Adrenal gland (tissue), 12 donors: ENCODE data around the gene FASTKD1. TPM values are rescaled to one million over a fixed set of nuclear protein-coding genes. Genes with fewer than 3 reads are reported as not detected.
"Not testable (repeated sequence)": the region's sequence is repeated elsewhere in the genome, so short reads cannot be mapped to it uniquely, and the experiment has no call there.

Experiments
- DNase-seq, 7 donors: peaks; one replicate each; pipeline ENCODE4 v3.0.0-alpha.2; 2019 to 2020
- H3K27ac ChIP-seq, 5 donors: fragments of 200-600 bp; sonication (generic) in 4 of 5; 1 replicate in 3 of 5; 2 replicates in 2 of 5; pipeline versions ENCODE4 v1.5.1 to v1.8.0; 2016 to 2020; ENCODE audit warnings: mild to moderate bottlenecking in 1 of 5
- H3K27me3 ChIP-seq: fragments of 200-600 bp; 2 replicates; pipeline ENCODE4 v1.8.0; 2021
- H3K36me3 ChIP-seq, 2 donors: fragments of 200-600 bp; replicated peaks in 1 of 2; 1 replicate in 1 of 2; 2 replicates in 1 of 2; pipeline versions ENCODE4 v1.5.1 to v1.8.0; 2018 to 2022
- H3K4me1 ChIP-seq, 2 donors: fragments of 200-600 bp; replicated peaks in 1 of 2; 1 replicate in 1 of 2; 2 replicates in 1 of 2; pipeline versions ENCODE4 v1.5.1 to v1.8.0; 2018 to 2021
- H3K4me3 ChIP-seq, 4 donors: fragments of 200-600 bp; sonication (generic) in 3 of 4; one replicate each; pipeline ENCODE4 v1.5.1; 2016 to 2018
- H3K9me3 ChIP-seq, 3 donors: fragments of 200-600 bp; sonication (generic) in 1 of 3; replicated peaks in 1 of 3; 1 replicate in 2 of 3; 2 replicates in 1 of 3; pipeline versions ENCODE4 v1.5.1 to v1.8.0; 2016 to 2021
- POLR2A ChIP-seq, 2 donors: fragments of 450-650 bp; IDR thresholded peaks; one replicate each; pipeline ENCODE4 v1.6.1; 2017; ENCODE audit warnings: antibody characterized with exemption in 2 of 2, mild to moderate bottlenecking in 2 of 2, moderate library complexity in 1 of 2
- WGBS, 4 donors: extraction: QIAGEN DNeasy Blood & Tissue Kit in 2 of 4; methylation state at CpG; one replicate each; pipeline versions ENCODE4 v1.1.5 to v1.1.7; 2013 to 2017; 5-methylcytosine and 5-hydroxymethylcytosine counted together
- intact Hi-C, 2 donors: fragments of 100-400 bp; cut with DNase I; formaldehyde crosslinking; loops; one replicate each; pipeline versions ENCODE4 v1.14.1 to v1.15.0; 2022 to 2023
- polyA plus RNA-seq, 3 donors: library from polyadenylated mRNA; stranded (reverse); fragments of 200-250 nt in 2 of 3; fragments of 350-450 nt in 1 of 3; fragmentation: Illumina TruSeq in 1 of 3; extraction: RNeasy Lipid Tissue Mini Kit (QIAGEN cat#74804) in 1 of 3; gene quantifications; one replicate each; pipeline ENCODE4 v1.2.3, GENCODE V29; 2013 to 2014
- total RNA-seq, 9 donors: library from RNA; depleted of rRNA in 4 of 9; stranded (reverse); fragments of >200 nt in 4 of 9; fragments of 120-200 nt in 1 of 9; fragmentation: NEBNext Ultra II Directional in 1 of 9; extraction: Animal tissue kit (Norgen Biotek cat#: 25700) in 1 of 9; gene quantifications; one replicate each; pipeline versions ENCODE4 v1.1.0 to v1.2.4, GENCODE V29; 2013 to 2023
- TF ChIP-seq, protein P1 (sequence below), 6 experiments: fragments of 450-650 bp in 4 of 6; fragments of 200-600 bp in 2 of 6; sonication (generic) in 1 of 6; IDR thresholded peaks; 1 replicate in 5 of 6; 2 replicates in 1 of 6; pipeline versions ENCODE4 v1.5.1 to v1.8.0; 2016 to 2021; ENCODE audit warnings: antibody characterized with exemption in 6 of 6, mild to moderate bottlenecking in 2 of 6, moderate library complexity in 1 of 6
- donor health status: healthy with polysubstance abuse.
- donor health status: Bipolar disorder and iron deficiency.
- donor health status: DM: yes; HTN: yes; CAD: no.
- donor health status: DM: no; HTN: no; CAD: no.
- donor health status: DM: no; HTN: no; CAD: no.
- donor health status: DM: yes; HTN: yes; CAD: no.

Gene FASTKD1
- total and polyA plus RNA-seq, 12 donors: 5.9 to 121 (median 20.9) TPM

DNA sequence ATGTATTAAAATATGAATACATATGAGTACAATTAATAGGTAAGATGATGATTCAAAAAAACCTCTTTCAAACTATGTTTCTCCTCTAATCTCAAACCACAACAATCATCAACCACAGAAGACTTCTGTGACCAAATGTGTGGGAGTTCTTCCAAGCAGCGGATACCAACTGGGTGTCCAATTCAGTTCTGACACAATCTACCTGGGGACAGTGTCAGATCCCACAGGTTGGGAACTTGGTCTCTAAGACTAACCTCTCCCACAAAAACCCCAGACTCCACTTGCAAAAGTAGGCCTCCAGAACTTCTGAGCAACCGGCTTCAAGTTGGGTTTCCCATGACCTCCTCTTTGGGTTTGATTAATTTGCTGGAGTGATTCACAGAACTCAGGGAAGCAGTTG lies 26.9 kb downstream of the FASTKD1 start:
- no peaks in the 10 kb centered on the region for H3K9me3 ChIP-seq
- no peak overlapping the region for H3K4me3 ChIP-seq
- TF ChIP-seq POLR2A (IDR thresholded peaks at IDR 0.05): no peak
- TF ChIP-seq, protein P1, sequence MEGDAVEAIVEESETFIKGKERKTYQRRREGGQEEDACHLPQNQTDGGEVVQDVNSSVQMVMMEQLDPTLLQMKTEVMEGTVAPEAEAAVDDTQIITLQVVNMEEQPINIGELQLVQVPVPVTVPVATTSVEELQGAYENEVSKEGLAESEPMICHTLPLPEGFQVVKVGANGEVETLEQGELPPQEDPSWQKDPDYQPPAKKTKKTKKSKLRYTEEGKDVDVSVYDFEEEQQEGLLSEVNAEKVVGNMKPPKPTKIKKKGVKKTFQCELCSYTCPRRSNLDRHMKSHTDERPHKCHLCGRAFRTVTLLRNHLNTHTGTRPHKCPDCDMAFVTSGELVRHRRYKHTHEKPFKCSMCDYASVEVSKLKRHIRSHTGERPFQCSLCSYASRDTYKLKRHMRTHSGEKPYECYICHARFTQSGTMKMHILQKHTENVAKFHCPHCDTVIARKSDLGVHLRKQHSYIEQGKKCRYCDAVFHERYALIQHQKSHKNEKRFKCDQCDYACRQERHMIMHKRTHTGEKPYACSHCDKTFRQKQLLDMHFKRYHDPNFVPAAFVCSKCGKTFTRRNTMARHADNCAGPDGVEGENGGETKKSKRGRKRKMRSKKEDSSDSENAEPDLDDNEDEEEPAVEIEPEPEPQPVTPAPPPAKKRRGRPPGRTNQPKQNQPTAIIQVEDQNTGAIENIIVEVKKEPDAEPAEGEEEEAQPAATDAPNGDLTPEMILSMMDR (IDR thresholded peaks at IDR 0.05): no peak
- H3K27ac ChIP-seq: no peak overlapping the region
- WGBS, 4 donors: 94 to 99% (median 95%) methylated on average over 2 of the region's 2 CpGs
- H3K4me1 ChIP-seq: no peaks in the 10 kb centered on the region
- intact Hi-C loops: no loop called here
- no peak for DNase-seq
- peaks cover 0 to 2% of the 10 kb centered on the region in 2 donors for H3K36me3 ChIP-seq
- no peaks in the 10 kb centered on the region for H3K27me3 ChIP-seq

DNA sequence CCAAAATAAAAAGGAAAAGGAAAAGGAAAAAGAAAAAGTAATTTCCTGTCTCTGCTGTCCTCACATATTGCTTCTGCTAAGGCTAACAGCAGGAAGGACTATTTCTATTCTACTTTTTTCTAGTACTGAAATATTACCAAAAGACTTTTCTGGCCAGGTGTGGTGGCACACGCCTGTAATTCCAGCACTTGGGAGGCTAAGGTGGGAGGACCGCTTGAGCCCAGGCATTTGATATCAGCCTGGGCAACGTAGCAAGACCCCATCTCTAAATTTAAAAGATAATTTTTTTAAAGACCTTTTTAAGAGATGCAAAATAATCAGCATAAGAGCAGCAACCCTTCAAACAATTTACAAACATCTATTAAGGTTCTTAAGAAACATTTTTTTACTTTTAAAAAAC lies 31.2 kb downstream of the FASTKD1 start:
- H3K36me3 ChIP-seq: no peaks in the 10 kb centered on the region
- 75 to 96% (median 94%) methylated on average over 3 of the region's 3 CpGs for WGBS, 4 donors
- intact Hi-C loops: no loop called here

DNA sequence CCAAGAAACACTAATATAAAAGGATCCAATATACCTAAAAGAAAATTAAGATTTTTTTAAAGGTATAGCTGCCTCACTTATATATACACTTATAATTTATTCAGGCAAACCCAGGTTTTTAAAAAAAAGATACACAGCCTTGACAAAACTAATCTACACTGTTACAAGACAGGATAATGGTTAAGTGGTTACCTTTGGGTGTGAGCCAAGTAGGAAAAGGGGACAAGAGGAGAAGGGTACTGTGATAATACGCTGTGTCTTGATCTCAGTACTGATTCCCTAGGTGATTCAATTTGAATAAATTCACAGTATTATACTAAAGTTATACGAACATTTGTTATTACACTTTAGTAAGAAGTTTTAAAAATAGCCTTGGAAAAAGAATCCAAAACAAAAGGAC lies 33.5 kb downstream of the FASTKD1 start:
- no peak for TF ChIP-seq POLR2A (IDR thresholded peaks at IDR 0.05)
- TF ChIP-seq, protein P1 (IDR thresholded peaks at IDR 0.05): no peak
- Histone ChIP-seq H3K4me1 (no peaks in the 10 kb centered on the region), H3K9me3 (no peaks in the 10 kb centered on the region), H3K27ac (no peak overlapping the region), H3K36me3 (no peaks in the 10 kb centered on the region), H3K4me3 (no peak overlapping the region), H3K27me3 (no peaks in the 10 kb centered on the region)
- no peak for DNase-seq
- WGBS, 4 donors: 85 to 90% (median 87%) methylated on average over 2 of the region's 2 CpGs
- intact Hi-C loops: no loop called here

More for the DNA sequence above, 31.2 kb downstream of the FASTKD1 start:
- no peak overlapping the region for H3K27ac ChIP-seq
- H3K4me1 ChIP-seq: no peaks in the 10 kb centered on the region
- H3K27me3 ChIP-seq: no peaks in the 10 kb centered on the region
- DNase-seq: no peak
- TF ChIP-seq, protein P1 (IDR thresholded peaks at IDR 0.05): no peak
- TF ChIP-seq POLR2A (IDR thresholded peaks at IDR 0.05): no peak
- no peaks in the 10 kb centered on the region for H3K9me3 ChIP-seq
- no peak overlapping the region for H3K4me3 ChIP-seq

DNA sequence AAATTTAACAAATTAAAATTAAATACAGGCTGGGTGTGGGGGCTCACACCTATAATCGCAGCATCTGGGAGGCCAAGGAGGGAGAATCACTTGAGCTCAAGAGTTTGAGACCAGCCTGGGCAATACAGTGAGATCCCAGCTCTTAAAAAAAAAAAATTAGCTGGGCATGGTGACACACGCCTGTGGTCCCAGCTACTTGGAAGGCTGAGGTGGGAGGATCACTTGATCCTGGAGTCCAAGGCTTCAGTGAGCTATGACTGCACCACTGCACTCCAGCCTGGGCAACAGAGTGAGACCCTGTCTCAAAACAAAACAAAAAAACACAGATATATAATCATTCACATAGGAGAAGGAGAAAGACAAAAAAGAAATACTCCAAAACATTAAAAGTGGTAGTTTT lies 34.2 kb downstream of the FASTKD1 start:
- H3K4me1 ChIP-seq, H3K27me3 ChIP-seq, intact Hi-C loops, H3K27ac ChIP-seq, H3K36me3 ChIP-seq, H3K9me3 ChIP-seq, DNase-seq, H3K4me3 ChIP-seq: not testable (repeated sequence)
- 94 to 100% (median 96%) methylated on average over 2 of the region's 2 CpGs for WGBS, 4 donors

DNA sequence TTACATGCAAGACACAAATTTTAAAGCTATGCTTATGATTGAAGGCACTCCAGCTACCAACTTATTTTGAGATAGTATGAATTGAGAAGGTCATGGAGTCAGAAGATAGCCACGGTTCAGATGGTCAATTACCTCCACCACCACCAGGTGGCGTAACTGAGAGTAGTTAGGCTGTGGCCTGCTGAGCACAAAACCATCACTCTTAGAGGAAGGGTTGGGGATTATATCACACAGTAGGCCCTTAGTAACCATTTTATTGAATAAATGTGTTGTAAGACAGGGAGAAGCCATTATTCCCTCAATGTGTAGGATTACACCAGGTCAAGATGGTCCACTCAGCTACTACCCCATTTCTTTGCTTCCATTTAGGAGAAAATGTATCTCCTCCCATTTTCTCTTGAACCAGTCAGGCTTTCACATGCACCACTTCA lies 45.4 kb downstream of the FASTKD1 start:
- no peaks in the 10 kb centered on the region for H3K9me3 ChIP-seq

More for the DNA sequence above, 45.4 kb downstream of the FASTKD1 start:
- no peak for TF ChIP-seq POLR2A (IDR thresholded peaks at IDR 0.05)
- TF ChIP-seq, protein P1 (IDR thresholded peaks at IDR 0.05): peak; percentile 68 to 87 (median 77)
- Histone ChIP-seq H3K36me3 (peaks cover 0 to 5% of the 10 kb centered on the region in 2 donors), H3K27me3 (no peaks in the 10 kb centered on the region), H3K27ac (no peak overlapping the region), H3K4me1 (no peaks in the 10 kb centered on the region), H3K4me3 (no peak overlapping the region)
- intact Hi-C loops: no loop called here
- 6 to 20% (median 13%) methylated on average over 2 of the region's 2 CpGs for WGBS, 4 donors
- DNase-seq: peak; percentile 49 to 89 (median 73)
